Measurements from ENCODE around the gene MT1H. TPM values are rescaled to one million over a fixed set of nuclear protein-coding genes. Genes with fewer than 3 reads are reported as not detected.

MT1H gene
- total and polyA plus RNA-seq, 2 of the 13 experiments (the other 11 are each of a cell fraction or from before 2014, with no cell fraction given) = 0.60 TPM; not detected in 1

DNA sequence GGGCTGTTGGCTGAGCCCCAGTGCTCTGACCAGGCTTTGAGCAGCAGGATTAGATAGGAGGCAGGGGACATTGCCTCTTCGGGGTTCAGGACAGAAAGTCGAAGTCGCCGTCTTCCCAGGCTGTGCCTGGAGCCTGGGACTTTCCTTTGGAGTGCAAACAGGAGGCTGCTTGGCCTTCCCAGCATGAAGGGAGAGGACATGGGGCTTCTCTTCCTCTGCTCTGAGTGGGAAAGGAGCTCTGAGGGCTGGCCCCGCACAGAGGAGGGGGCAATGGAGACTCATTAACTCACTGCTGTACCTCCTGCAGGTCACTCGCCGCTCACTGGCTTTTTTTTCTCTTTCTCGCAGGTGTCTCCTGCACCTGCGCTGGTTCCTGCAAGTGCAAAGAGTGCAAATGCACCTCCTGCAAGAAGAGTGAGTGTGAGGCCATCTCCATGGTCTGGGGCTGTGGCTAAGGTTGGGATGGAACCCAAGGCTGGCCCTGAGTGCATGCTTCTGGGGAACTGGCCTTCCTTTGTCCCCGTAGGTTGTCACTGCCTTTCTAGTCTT lies 11.2 kb upstream of the MT1H start (continued):
- TF ChIP-seq HCFC1 (IDR thresholded peaks at IDR 0.05; ENCODE audit: low read depth, low read length) = no peak
- peak; percentile 35; the same call in 1 of the 2 replicates for TF ChIP-seq TARDBP (CRISPR knock-in tag; IDR thresholded peaks at IDR 0.05)
- no peak for TF ChIP-seq XBP1 (CRISPR knock-in tag; IDR thresholded peaks at IDR 0.05)
- TF ChIP-seq JARID2 (CRISPR knock-in tag; IDR thresholded peaks at IDR 0.05; ENCODE audit: insufficient replicate concordance) = no peak
- TF ChIP-seq RFXAP (CRISPR knock-in tag; IDR thresholded peaks at IDR 0.05; ENCODE audit: borderline replicate concordance) = no peak
- TF ChIP-seq MYC (CRISPR knock-in tag; IDR thresholded peaks at IDR 0.05; ENCODE audit: borderline replicate concordance) = 0 out of 2 replicates have a peak, but pooled peaks have one; percentile 4
- TF ChIP-seq ZNF546 (CRISPR knock-in tag; conservative IDR thresholded peaks at IDR 0.05) = 0 out of 2 replicates have a peak, but pooled peaks have one; percentile 18
- TF ChIP-seq SMAD3 (CRISPR knock-in tag; IDR thresholded peaks at IDR 0.05) = no peak
- no peak for TF ChIP-seq YEATS4 (CRISPR knock-in tag; IDR thresholded peaks at IDR 0.05; ENCODE audit: borderline replicate concordance)
- no peak for TF ChIP-seq RAD21 (CRISPR knock-in tag; IDR thresholded peaks at IDR 0.05)
- TF ChIP-seq, protein P1, sequence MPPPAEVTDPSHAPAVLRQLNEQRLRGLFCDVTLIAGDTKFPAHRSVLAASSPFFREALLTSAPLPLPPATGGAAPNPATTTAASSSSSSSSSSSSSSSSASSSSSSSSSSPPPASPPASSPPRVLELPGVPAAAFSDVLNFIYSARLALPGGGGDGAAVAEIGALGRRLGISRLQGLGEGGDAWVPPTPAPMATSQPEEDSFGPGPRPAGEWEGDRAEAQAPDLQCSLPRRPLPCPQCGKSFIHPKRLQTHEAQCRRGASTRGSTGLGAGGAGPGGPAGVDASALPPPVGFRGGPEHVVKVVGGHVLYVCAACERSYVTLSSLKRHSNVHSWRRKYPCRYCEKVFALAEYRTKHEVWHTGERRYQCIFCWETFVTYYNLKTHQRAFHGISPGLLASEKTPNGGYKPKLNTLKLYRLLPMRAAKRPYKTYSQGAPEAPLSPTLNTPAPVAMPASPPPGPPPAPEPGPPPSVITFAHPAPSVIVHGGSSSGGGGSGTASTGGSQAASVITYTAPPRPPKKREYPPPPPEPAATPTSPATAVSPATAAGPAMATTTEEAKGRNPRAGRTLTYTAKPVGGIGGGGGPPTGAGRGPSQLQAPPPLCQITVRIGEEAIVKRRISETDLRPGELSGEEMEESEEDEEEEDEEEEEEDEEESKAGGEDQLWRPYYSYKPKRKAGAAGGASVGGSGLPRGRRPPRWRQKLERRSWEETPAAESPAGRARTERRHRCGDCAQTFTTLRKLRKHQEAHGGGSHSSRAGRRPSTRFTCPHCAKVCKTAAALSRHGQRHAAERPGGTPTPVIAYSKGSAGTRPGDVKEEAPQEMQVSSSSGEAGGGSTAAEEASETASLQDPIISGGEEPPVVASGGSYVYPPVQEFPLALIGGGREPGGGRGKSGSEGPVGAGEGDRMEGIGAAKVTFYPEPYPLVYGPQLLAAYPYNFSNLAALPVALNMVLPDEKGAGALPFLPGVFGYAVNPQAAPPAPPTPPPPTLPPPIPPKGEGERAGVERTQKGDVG (CRISPR knock-in tag; IDR thresholded peaks at IDR 0.05; ENCODE audit: borderline replicate concordance) = no peak
- TF ChIP-seq PHB2 (IDR thresholded peaks at IDR 0.05; ENCODE audit: partially characterized antibody) = no peak
- 0 out of 2 replicates have a peak, but pooled peaks have one; percentile 38 for TF ChIP-seq TOPORS (CRISPR knock-in tag; IDR thresholded peaks at IDR 0.05)
- no peak for TF ChIP-seq HOXD1 (CRISPR knock-in tag; IDR thresholded peaks at IDR 0.05)
- TF ChIP-seq ZNF800 (CRISPR knock-in tag; IDR thresholded peaks at IDR 0.05) = no peak
- TF ChIP-seq HIVEP1 (CRISPR knock-in tag; IDR thresholded peaks at IDR 0.05) = no peak
- no peak for TF ChIP-seq SAP130 (CRISPR knock-in tag; IDR thresholded peaks at IDR 0.05; ENCODE audit: low read depth)
- no peak for TF ChIP-seq HMG20A (CRISPR knock-in tag; IDR thresholded peaks at IDR 0.05; ENCODE audit: borderline replicate concordance)
- TF ChIP-seq ADNP (CRISPR knock-in tag; IDR thresholded peaks at IDR 0.05) = no peak
- no peak for TF ChIP-seq IKZF4 (CRISPR knock-in tag; IDR thresholded peaks at IDR 0.05; ENCODE audit: borderline replicate concordance, low read depth, not compliant biosample characterization)
- TF ChIP-seq FIP1L1 (IDR thresholded peaks at IDR 0.05; ENCODE audit: borderline replicate concordance, insufficient read depth, low read depth, low read length) = no peak
- no peak for TF ChIP-seq ZNF225 (CRISPR knock-in tag; IDR thresholded peaks at IDR 0.05)
- TF ChIP-seq, protein P2, sequence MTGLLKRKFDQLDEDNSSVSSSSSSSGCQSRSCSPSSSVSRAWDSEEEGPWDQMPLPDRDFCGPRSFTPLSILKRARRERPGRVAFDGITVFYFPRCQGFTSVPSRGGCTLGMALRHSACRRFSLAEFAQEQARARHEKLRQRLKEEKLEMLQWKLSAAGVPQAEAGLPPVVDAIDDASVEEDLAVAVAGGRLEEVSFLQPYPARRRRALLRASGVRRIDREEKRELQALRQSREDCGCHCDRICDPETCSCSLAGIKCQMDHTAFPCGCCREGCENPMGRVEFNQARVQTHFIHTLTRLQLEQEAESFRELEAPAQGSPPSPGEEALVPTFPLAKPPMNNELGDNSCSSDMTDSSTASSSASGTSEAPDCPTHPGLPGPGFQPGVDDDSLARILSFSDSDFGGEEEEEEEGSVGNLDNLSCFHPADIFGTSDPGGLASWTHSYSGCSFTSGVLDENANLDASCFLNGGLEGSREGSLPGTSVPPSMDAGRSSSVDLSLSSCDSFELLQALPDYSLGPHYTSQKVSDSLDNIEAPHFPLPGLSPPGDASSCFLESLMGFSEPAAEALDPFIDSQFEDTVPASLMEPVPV (CRISPR knock-in tag; IDR thresholded peaks at IDR 0.05) = peak; percentile 47; the same call in 1 of the 2 replicates
- no peak for TF ChIP-seq ZNF652 (CRISPR knock-in tag; IDR thresholded peaks at IDR 0.05; ENCODE audit: borderline replicate concordance, low read depth)
- TF ChIP-seq SNAPC2 (CRISPR knock-in tag; IDR thresholded peaks at IDR 0.05) = no peak

Measured in HepG2 (cell line).